ENCODE measurements around the gene ADGRD1. TPM values are rescaled to one million over a fixed set of nuclear protein-coding genes. Genes with fewer than 3 reads are reported as not detected.

Gene ADGRD1
- polyA plus RNA-seq, 3 donors, result 4.7 to 17.9 (median 4.9) TPM

DNA sequence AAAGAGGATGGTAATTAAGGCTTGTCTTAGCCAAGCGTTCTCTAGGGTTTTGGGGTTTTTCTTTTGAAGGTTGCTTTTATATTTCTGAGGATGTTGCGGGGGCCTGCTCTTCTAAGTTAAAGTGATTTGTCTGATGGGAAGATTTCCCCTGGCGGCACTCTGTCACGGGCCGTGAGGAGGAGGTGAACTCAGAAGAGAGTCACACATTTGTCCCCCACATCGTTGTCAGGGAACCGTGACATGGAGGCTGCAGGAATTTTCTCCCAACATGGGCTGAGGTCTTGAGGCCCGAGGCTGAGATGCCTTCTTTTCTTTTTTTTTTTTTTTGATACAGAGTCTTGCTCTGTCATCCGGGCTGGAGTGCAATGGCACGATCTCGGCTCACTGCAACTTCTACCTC is 71.5 kb downstream of the ADGRD1 start:
- Histone ChIP-seq H3K4me3 (replicated peaks in 1 of 3; ENCODE audit: low read depth in 2 of 3, low read length in 3 of 3) (no peak overlapping the region), H3K4me1 (ENCODE audit: control insufficient read depth in 1 of 2, insufficient read depth in 2 of 2, low read length in 2 of 2) (no peaks in the 10 kb centered on the region), H3K9me3 (replicated peaks in 1 of 2; ENCODE audit: control insufficient read depth in 1 of 2, insufficient read depth in 1 of 2, low read length in 2 of 2) (no peaks in the 10 kb centered on the region), H4K20me1 (ENCODE audit: insufficient read depth, low read length) (peaks cover 41% of the 10 kb centered on the region), H3K27ac (ENCODE audit: low read depth in 1 of 2, low read length in 2 of 2) (no peak overlapping the region), H3K9ac (ENCODE audit: insufficient read depth, low read length, poor library complexity, severe bottlenecking) (no peak overlapping the region), H2AFZ (ENCODE audit: insufficient read depth, low read depth, low read length, poor library complexity, severe bottlenecking) (no peak overlapping the region), H3K79me2 (ENCODE audit: insufficient read depth, low read length) (no peaks in the 10 kb centered on the region), H3K27me3 (ENCODE audit: control insufficient read depth in 2 of 2, insufficient read depth in 2 of 2, low read length in 2 of 2) (no peaks in the 10 kb centered on the region), H3K4me2 (replicated peaks; ENCODE audit: extremely low read depth, low read length, poor library complexity, severe bottlenecking) (no peak overlapping the region), H3K36me3 (replicated peaks in 1 of 2; ENCODE audit: control insufficient read depth in 1 of 2, insufficient read depth in 2 of 2, low read length in 2 of 2) (peaks cover 3 to 8% of the 10 kb centered on the region in 2 donors)
- intact Hi-C loops (cut with micrococcal nuclease), result no loop called here
- no peak for TF ChIP-seq CTCF (IDR thresholded peaks at IDR 0.05)
- WGBS (ENCODE audit: insufficient coverage), result 100% methylated on average over 5 of the region's 11 CpGs
- Mint-ChIP-seq H3K9me3 (no peaks in the 10 kb centered on the region), H3K27me3 (ENCODE audit: low read depth in 3 of 3) (peaks cover 6 to 15% (median 12%) of the 10 kb centered on the region in 3 donors), H3K4me3 (no peak overlapping the region), H3K27ac (peak overlapping the region in 1 of 7 donors; percentile 41), H3K36me3 (peaks cover 13 to 28% of the 10 kb centered on the region in 2 donors), H3K4me1 (no peaks in the 10 kb centered on the region)
- DNase-seq, result no peak

DNA sequence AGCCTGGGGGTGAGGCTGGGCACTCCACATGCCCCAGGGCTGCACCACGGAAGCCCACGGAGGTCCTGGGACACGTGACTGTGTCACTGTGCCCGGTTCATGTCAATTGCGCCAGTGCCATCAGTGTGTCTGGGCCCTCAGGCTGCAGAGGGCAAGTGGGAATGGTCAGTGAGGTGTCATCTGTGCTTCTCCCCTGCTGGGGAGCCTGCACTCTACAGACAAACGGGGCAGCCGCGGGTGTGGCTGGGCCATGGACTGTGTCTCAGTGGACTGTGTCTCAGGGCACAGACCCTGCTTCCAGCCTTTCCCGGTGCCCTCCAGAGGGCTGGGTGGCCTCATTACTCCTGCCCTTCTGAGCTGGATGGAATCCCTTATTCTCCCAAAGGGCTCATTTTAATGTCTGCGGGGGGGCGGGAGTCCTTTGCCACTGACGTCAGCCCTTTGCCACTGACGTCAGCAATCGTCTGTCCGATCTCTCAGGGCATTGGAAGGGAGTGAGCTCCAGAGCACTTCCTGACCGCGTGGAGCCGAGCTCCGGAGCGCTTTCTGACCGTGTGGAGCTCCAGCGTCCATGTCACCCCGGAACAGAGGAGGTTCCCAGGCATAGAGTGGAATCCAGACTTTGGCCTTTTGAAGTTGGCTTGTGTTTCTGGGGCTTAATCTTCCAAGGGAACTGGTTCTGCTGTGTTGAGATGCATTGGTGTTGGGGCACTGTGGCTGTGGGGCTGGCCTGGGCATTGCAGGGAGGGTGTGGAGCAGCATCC is 72.4 kb downstream of the ADGRD1 start:
- Histone ChIP-seq H3K4me2 (replicated peaks; ENCODE audit: extremely low read depth, low read length, poor library complexity, severe bottlenecking) (no peak overlapping the region), H3K36me3 (replicated peaks in 1 of 2; ENCODE audit: control insufficient read depth in 1 of 2, insufficient read depth in 2 of 2, low read length in 2 of 2) (peaks cover 3 to 8% of the 10 kb centered on the region in 2 donors), H3K27ac (ENCODE audit: low read depth in 1 of 2, low read length in 2 of 2) (no peak overlapping the region), H3K27me3 (ENCODE audit: control insufficient read depth in 2 of 2, insufficient read depth in 2 of 2, low read length in 2 of 2) (no peaks in the 10 kb centered on the region), H2AFZ (ENCODE audit: insufficient read depth, low read depth, low read length, poor library complexity, severe bottlenecking) (no peak overlapping the region), H3K79me2 (ENCODE audit: insufficient read depth, low read length) (no peaks in the 10 kb centered on the region), H3K4me3 (replicated peaks in 1 of 3; ENCODE audit: low read depth in 2 of 3, low read length in 3 of 3) (no peak overlapping the region), H3K4me1 (ENCODE audit: control insufficient read depth in 1 of 2, insufficient read depth in 2 of 2, low read length in 2 of 2) (no peaks in the 10 kb centered on the region), H3K9ac (ENCODE audit: insufficient read depth, low read length, poor library complexity, severe bottlenecking) (no peak overlapping the region), H3K9me3 (replicated peaks in 1 of 2; ENCODE audit: control insufficient read depth in 1 of 2, insufficient read depth in 1 of 2, low read length in 2 of 2) (no peaks in the 10 kb centered on the region), H4K20me1 (ENCODE audit: insufficient read depth, low read length) (peaks cover 43% of the 10 kb centered on the region)
- intact Hi-C loops (cut with micrococcal nuclease), result no loop called here
- Mint-ChIP-seq H3K27me3 (ENCODE audit: low read depth in 3 of 3) (peaks cover 5 to 13% (median 12%) of the 10 kb centered on the region in 3 donors), H3K36me3 (peaks cover 13 to 30% of the 10 kb centered on the region in 2 donors), H3K27ac (no peak overlapping the region), H3K4me1 (no peaks in the 10 kb centered on the region), H3K4me3 (no peak overlapping the region), H3K9me3 (no peaks in the 10 kb centered on the region)
- no peak for DNase-seq
- WGBS (ENCODE audit: insufficient coverage), result 89% methylated on average over 23 of the region's 23 CpGs
- no peak for TF ChIP-seq CTCF (IDR thresholded peaks at IDR 0.05)
